ENCODE measurements around the gene EPHB6.

Gene EPHB6

DNA sequence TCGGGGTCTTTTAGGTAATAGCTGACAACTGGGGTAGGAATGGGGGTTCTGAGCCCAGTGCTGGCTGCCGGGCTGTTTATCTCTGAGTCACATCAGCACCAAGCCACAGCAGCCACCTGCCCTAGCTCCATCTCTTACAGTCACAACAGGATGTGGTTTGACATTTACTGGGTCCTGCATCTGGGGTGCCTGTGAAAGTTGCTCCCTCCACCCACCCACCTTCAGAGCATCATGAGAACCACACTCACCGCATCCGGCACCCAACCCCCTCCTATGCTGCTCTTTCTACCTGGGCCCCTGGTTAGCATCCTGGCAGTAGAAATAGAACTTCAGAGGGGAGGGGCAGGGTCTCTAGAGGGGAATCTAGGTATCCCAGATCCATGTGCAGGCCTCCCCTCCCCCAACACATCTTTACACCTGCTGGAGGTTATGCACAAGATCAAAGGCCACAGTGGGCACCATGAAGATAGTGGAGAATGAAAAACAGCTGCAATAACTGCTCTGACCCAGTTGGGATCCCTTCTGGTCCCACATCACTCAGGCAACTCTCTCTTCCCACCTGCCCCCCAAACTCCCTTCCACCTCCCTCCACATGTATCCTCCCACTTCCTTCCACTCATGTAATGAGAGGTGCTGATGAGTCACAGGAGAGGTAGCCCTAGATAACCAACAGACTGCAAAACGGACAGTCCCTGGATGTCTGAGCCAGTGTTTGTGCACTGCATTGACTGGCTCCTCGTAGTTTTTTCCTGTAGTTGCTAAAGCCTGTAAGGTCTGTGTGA lies 45.9 kb upstream of the EPHB6 start:
- TF ChIP-seq, protein P1, sequence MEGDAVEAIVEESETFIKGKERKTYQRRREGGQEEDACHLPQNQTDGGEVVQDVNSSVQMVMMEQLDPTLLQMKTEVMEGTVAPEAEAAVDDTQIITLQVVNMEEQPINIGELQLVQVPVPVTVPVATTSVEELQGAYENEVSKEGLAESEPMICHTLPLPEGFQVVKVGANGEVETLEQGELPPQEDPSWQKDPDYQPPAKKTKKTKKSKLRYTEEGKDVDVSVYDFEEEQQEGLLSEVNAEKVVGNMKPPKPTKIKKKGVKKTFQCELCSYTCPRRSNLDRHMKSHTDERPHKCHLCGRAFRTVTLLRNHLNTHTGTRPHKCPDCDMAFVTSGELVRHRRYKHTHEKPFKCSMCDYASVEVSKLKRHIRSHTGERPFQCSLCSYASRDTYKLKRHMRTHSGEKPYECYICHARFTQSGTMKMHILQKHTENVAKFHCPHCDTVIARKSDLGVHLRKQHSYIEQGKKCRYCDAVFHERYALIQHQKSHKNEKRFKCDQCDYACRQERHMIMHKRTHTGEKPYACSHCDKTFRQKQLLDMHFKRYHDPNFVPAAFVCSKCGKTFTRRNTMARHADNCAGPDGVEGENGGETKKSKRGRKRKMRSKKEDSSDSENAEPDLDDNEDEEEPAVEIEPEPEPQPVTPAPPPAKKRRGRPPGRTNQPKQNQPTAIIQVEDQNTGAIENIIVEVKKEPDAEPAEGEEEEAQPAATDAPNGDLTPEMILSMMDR (IDR thresholded peaks at IDR 0.05; ENCODE audit: low read depth, low read length), result no peak
- no peak for DNase-seq (ENCODE audit: extremely low read depth, low read depth)

DNA sequence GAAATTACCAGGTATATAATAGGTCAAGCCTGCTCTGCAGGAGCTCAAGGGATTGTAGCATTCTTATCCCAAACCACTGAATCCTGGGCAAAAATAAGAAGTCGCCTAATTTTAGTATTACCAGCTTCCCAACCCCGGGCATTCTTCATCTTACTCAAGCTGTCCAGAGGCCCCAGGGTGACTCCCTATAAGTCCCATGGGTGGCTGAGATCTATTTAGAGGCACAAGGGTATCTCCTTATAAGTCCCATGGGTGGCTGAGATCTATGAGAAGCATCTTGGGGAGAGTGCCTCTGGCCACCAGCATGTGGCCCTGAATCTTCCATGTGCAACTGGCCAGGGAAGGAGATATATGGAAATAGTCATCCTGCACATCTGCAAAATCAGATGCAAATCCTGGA lies 45.2 kb upstream of the EPHB6 start:
- TF ChIP-seq, protein P1 (IDR thresholded peaks at IDR 0.05; ENCODE audit: low read depth, low read length), result no peak
- no peak for DNase-seq (ENCODE audit: extremely low read depth, low read depth)

DNA sequence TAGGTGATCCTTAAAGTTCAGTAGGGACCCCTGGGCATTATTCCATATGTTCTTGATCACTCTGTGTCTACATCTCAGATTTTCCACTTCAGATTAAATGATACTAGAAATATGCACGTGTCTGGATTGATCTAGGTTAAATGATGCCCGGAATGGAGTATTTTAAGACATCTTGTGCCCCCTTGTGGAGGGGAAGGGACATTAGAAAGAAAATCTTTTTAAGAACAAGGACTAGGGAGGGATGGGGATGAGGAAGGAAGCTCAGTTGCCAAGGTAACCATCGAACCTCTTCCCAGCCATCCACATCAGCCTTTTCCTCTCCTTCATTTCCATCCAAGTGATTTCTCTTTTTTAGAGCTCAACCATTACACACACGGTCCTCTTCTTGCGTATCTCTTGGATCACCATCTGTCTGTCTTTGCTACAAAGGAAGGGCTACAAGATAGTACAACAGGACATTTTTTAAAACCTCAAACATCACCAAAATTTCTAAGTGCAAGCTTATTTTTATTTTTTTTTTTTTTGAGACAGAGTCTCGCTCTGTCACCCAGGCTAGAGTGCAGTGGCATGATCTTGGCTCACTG lies 43.6 kb upstream of the EPHB6 start:
- TF ChIP-seq, protein P1 (IDR thresholded peaks at IDR 0.05; ENCODE audit: low read depth, low read length), result peak; percentile 62
- peak; percentile 3 for DNase-seq (ENCODE audit: extremely low read depth, low read depth)

DNA sequence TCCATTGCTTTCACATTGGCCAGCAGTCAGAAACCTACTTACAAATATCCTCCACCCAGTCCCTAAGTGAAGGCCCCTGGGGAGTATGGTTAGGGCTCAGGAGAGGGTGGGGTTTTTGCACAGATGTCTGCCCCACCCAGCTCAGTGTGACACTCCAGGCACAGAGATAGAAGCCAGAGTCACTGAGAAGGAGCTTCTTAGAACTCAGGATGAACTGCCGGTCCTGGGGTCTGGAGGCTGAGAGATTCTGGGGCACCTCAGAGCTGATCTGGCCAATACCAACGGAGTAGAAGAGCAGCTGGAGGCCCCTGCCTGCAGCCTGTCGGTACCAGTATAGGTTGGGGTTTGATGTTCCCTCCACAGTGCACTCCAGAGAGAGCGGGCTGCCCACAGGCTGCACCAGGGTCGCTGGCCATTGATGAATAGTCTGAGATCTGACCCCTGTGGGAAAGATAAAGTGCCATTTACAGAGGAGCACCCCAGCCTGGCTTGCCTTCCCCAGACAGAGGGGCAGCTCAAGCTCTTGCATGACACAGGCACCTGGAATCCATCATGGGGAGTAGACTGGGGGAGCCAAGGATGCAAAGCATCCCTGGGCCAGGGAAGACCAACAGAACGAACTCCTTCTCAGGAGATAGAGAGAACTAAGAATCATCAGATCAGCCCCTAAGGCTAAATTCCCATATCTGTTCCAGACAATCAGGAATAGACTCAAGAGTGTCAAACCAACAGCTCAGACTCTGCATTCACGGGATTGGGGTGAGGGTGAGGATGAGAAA lies 42.2 kb upstream of the EPHB6 start:
- TF ChIP-seq, protein P1 (IDR thresholded peaks at IDR 0.05; ENCODE audit: low read depth, low read length), result no peak
- DNase-seq (ENCODE audit: extremely low read depth, low read depth), result no peak

DNA sequence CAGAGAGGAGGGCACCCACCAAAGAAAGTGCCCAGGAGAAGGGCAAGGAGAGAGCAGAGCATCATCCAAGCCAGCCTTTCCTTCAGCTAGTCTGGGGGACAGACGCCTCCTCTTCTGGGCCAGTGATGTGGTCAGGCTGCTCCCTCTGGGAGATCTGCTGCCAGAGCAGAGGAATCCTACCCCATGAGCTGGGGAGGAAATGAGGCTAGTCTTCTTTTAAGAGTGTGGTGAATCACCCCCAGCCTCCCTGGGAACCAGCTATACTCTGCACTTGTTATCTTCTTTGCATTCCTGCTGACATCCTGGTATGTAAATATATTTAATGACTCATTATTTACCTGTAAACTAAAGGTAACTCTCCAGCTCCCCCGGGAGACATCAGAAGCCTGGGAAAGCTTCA lies 41.6 kb upstream of the EPHB6 start:
- TF ChIP-seq, protein P1 (IDR thresholded peaks at IDR 0.05; ENCODE audit: low read depth, low read length), result no peak
- DNase-seq (ENCODE audit: extremely low read depth, low read depth), result no peak

DNA sequence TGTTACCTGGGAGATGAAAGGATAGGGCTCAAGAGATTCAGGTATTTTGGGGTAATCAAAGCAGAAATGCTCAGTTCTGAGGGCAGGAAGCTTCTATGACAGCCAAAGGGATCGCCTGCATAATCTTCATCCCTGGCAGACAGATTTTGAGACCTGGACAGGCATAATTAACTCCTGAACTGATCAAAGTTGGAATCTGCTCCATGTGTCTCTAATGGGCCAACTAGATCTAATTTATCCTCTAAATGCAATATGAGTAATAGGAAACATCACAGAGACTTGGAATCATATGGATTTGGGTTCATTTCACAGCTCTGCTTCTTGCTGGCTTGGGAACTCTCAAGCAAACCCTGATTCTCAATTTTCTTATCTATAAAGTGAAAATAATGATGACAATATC lies 41.2 kb upstream of the EPHB6 start:
- no peak for DNase-seq (ENCODE audit: extremely low read depth, low read depth)
- TF ChIP-seq, protein P1 (IDR thresholded peaks at IDR 0.05; ENCODE audit: low read depth, low read length), result no peak

DNA sequence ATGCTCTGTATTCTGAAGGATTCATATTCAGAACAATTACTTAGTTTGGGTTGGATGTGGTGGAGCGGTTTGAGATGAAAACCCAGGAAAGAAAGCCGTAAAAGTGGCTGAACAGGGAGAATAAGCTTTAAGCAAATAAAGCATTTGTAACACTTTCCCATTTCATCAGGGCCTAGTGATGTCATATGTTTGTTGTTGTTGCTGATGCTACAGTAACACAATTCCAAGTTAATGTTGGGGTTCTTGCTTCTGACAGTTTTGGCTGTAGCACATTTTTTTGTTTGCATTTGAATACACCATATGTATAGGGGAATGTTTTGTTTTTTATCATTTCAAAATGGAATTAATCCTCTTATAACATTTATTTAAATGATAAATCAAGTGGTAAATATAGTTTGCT lies 40.4 kb upstream of the EPHB6 start:
- TF ChIP-seq, protein P1 (IDR thresholded peaks at IDR 0.05; ENCODE audit: low read depth, low read length), result no peak
- DNase-seq (ENCODE audit: extremely low read depth, low read depth), result no peak

Data from AG09319 (cell line).